PC-3 (cell line): ENCODE data around the gene LAMA3. TPM values are rescaled to one million over a fixed set of nuclear protein-coding genes. Genes with fewer than 3 reads are reported as not detected.

Experiments
- ATAC-seq: fragments of 200-7000 bp; cut with Tn5 transposase; 2 replicates; pipeline ENCODE4 v1.9.1; 2020; ENCODE audit warnings: mild to moderate bottlenecking, moderate library complexity
- BruUV-seq: library from RNA; stranded (reverse); fragments of 400-500 nt; replicated peaks from 2 replicates; lab custom pipeline; 2021; lab: Mats Ljungman, UMichigan
- CTCF ChIA-PET: fragments of 300-600 bp; sonication (Branson Sonifier 250); formaldehyde crosslinking; loops from one replicate; lab custom pipeline; 2022; ENCODE audit warnings: antibody characterized with exemption; lab: Charles Lee
- POLR2A ChIA-PET: fragments of 300-600 bp; sonication (Branson Sonifier 250); formaldehyde crosslinking; loops from one replicate; lab custom pipeline; 2022; ENCODE audit warnings: antibody characterized with exemption; ENCODE audit not compliant: unreplicated experiment; lab: Charles Lee
- DNase-seq: peaks from one replicate; pipeline ENCODE4 v3.0.0-alpha.2; 2015
- H2AFZ ChIP-seq: fragments of 300-600 bp; sonication (generic); 2 replicates; pipeline ENCODE4 v1.6.0; 2016; ENCODE audit warnings: antibody characterized with exemption, low read length
- H3F3A ChIP-seq: fragments of 300-600 bp; sonication (generic); one replicate; pipeline ENCODE4 v1.6.0; 2017; ENCODE audit warnings: antibody characterized with exemption, low read length, control low read depth, mild to moderate bottlenecking; ENCODE audit not compliant: unreplicated experiment
- H3K27ac ChIP-seq: fragments of 300-600 bp; sonication (generic); 2 replicates; pipeline ENCODE4 v1.5.1; 2016; ENCODE audit warnings: mild to moderate bottlenecking, low read length
- H3K27me3 ChIP-seq: fragments of 300-600 bp; sonication (generic); 2 replicates; pipeline ENCODE4 v1.6.1; 2016; ENCODE audit warnings: low read length, mixed read lengths
- H3K36me3 ChIP-seq: fragments of 300-600 bp; sonication (generic); 2 replicates; pipeline ENCODE4 v1.6.1; 2016; ENCODE audit warnings: low read depth, mixed run types, low read length, mixed read lengths
- H3K4me1 ChIP-seq: fragments of 300-600 bp; sonication (generic); 2 replicates; pipeline ENCODE4 v1.5.1; 2016; ENCODE audit warnings: low read length; ENCODE audit not compliant: insufficient read depth
- H3K4me2 ChIP-seq: fragments of 300-600 bp; sonication (generic); 2 replicates; pipeline ENCODE4 v1.6.0; 2016; ENCODE audit warnings: low read length
- H3K4me3 ChIP-seq: fragments of 300-600 bp; sonication (generic); 2 replicates; pipeline ENCODE4 v1.5.1; 2016; ENCODE audit warnings: mild to moderate bottlenecking, low read length, mixed read lengths
- H3K79me2 ChIP-seq: fragments of 300-600 bp; sonication (generic); 2 replicates; pipeline ENCODE4 v1.6.1; 2017; ENCODE audit warnings: low read length, mixed read lengths
- H3K9ac ChIP-seq: fragments of 300-600 bp; sonication (generic); 2 replicates; pipeline ENCODE4 v1.6.0; 2016; ENCODE audit warnings: mild to moderate bottlenecking, low read length
- H3K9me2 ChIP-seq: fragments of 300-600 bp; sonication (generic); replicated peaks from 2 replicates; pipeline ENCODE4 v1.6.1; 2016; ENCODE audit warnings: mixed run types, low read length, mixed read lengths
- H3K9me3 ChIP-seq: fragments of 300-600 bp; sonication (generic); 2 replicates; pipeline ENCODE4 v1.6.1; 2016; ENCODE audit warnings: low read length, mixed read lengths
- H4K20me1 ChIP-seq: fragments of 300-600 bp; sonication (generic); 2 replicates; pipeline ENCODE4 v1.6.1; 2016; ENCODE audit warnings: low read length, mixed read lengths
- CTCF ChIP-seq: fragments of 300-600 bp; sonication (generic); conservative IDR thresholded peaks from 2 replicates; pipeline ENCODE4 v1.5.1; 2017; ENCODE audit warnings: antibody characterized with exemption, low read depth, mild to moderate bottlenecking, low read length
- EZH2 ChIP-seq: fragments of 300-600 bp; sonication (generic); IDR thresholded peaks from one replicate; pipeline ENCODE4 v1.6.1; 2017; ENCODE audit warnings: antibody characterized with exemption, mild to moderate bottlenecking, low read length; ENCODE audit not compliant: unreplicated experiment
- EZH2phosphoT487 ChIP-seq: fragments of 300-600 bp; sonication (generic); IDR thresholded peaks from 2 replicates; pipeline ENCODE4 v1.6.1; 2018; ENCODE audit warnings: mild to moderate bottlenecking, antibody characterized with exemption, low read length, borderline replicate concordance
- intact Hi-C: fragments of 100-400 bp; cut with micrococcal nuclease; formaldehyde crosslinking; loops from 2 replicates; pipeline ENCODE4 v1.9.0; 2023
- total RNA-seq: library from RNA; depleted of rRNA; stranded (reverse); fragments of >200 nt; gene quantifications from 2 replicates; pipeline ENCODE4 v1.2.3, GENCODE V29; 2014

The LAMA3 gene
- total RNA-seq, 1 experiment from 2014 or later = 224 TPM

DNA sequence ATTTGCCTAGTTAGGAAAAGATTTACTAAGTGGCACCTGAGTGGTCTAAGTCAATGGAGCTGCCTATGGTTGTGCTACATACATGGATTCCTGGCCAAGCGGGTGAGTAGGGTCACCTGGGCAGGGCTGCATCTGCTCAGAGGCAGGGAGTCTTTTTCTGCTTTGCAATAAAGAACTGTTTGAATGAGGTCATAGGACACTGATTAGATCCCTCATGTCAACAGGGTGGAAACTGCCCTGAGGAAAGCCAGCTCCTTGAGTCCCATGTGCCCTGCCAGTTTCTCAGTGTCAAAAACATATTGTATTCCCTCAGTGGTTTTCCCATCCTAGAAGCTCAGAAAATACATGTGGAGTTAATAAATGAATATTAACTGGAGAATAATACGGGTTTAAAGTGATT lies 4.6 kb downstream of the LAMA3 start:
- Histone ChIP-seq H3K36me3 (peaks cover 12% of the 10 kb centered on the region; the same call in 1 of the 2 replicates), H3K9ac (peak overlapping the region; percentile 69; the same call in 1 of the 2 replicates), H2AFZ (no peak overlapping the region), H3K27me3 (no peaks in the 10 kb centered on the region), H3K4me1 (peaks cover 56% of the 10 kb centered on the region), H4K20me1 (peaks cover 3% of the 10 kb centered on the region; the same call in 1 of the 2 replicates), H3K9me2 (no peaks in the 10 kb centered on the region), H3K4me2 (peak overlapping the region; percentile 89), H3F3A (no peaks in the 10 kb centered on the region), H3K27ac (peak overlapping the region; percentile 98), H3K9me3 (no peaks in the 10 kb centered on the region), H3K79me2 (peaks cover 90% of the 10 kb centered on the region), H3K4me3 (peak overlapping the region; percentile 15; the same call in 1 of the 2 replicates)
- TF ChIP-seq CTCF (no peak), EZH2 (no peak), EZH2phosphoT487 (no peak)
- POLR2A ChIA-PET = no interaction called here
- ATAC-seq (no peak), DNase-seq (peak; percentile 39)
- BruUV-seq = no TSS peak
- CTCF ChIA-PET = interaction anchor here (0.5 to 0.6 kb wide), 2 partner anchors 9 to 75 kb away, joined by 3 read pairs; no protein-coding TSS in a partner anchor
- intact Hi-C loops = no loop called here

DNA sequence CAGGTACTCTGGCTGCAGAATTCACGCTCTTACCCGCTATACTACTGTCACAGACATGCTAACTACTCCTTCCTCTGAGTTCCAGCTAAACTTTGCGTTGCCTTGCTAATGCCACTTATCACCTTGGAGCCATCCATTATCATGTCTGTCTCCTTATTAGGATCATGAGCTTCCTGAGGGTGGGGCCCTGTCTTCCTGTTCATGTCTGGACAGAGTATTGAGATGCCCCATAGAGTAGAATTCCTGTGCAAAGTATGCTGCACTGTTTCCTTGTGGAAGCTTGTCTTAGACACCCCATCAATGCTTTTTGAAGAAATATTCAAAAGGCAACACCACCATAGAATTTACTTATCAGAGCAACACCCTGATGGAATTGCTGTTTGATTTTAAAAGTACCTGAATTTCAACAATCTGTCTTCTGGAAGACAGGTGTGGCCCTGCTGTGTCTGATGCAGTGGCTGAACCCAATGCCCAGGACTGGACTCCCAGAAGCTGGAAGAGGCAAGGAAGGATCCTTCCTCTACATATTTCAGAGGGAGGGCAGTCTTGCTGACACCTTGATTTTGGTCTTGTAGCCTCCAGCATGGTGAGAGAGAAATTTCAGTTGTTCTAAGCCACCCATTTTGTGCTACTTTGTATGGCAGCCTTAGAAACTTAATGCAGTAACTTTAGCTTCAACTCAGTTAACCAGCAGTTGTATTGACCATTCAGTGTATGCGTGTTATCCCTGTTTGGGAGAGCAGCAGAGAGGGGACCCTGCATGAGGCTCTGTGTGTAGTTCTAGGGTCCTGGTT lies 5.6 kb downstream of the LAMA3 start:
- intact Hi-C loops = no loop called here
- Histone ChIP-seq H3K9me3 (no peaks in the 10 kb centered on the region), H3K27me3 (no peaks in the 10 kb centered on the region), H3K36me3 (peaks cover 12% of the 10 kb centered on the region; the same call in 1 of the 2 replicates), H3K27ac (peak overlapping the region; percentile 98), H3K4me2 (peak overlapping the region; percentile 89), H2AFZ (no peak overlapping the region), H3K4me1 (peaks cover 64% of the 10 kb centered on the region), H3K79me2 (peaks cover 90% of the 10 kb centered on the region), H3K9ac (peak overlapping the region; percentile 69), H3K4me3 (peak overlapping the region; percentile 31), H3K9me2 (no peaks in the 10 kb centered on the region), H4K20me1 (peaks cover 3% of the 10 kb centered on the region; the same call in 1 of the 2 replicates), H3F3A (no peaks in the 10 kb centered on the region)
- DNase-seq = no peak
- TF ChIP-seq CTCF (no peak), EZH2 (no peak), EZH2phosphoT487 (no peak)
- POLR2A ChIA-PET = interaction anchor here (0.7 kb wide), 2 partner anchors 142 to 289 kb away, joined by 3 read pairs; no protein-coding TSS in a partner anchor
- CTCF ChIA-PET = interaction anchor here (0.5 kb wide), 1 partner anchor 73 kb away, joined by 3 read pairs; no protein-coding TSS in a partner anchor
- BruUV-seq = no TSS peak
- ATAC-seq = peak; percentile 18

DNA sequence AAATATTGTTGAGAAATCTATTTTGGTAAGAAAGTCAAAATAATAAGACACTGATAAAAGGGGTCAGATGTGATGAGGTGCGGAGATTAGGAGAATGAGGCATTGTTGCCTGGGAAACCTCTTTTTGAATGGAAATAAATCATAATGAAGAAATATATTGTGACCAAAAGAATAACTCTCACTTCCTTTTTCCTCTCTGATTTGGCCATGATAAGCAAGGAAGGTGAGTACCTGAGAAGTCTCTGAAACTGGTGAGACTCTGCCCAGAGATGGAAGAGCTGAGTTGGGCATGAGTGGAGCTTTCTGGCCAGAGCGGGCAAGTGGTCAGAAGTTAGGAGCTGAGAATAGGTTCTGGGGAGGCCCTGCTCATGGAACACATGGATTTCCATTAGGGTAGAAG lies 11.8 kb downstream of the LAMA3 start:
- DNase-seq = no peak
- H3K9me3 ChIP-seq = 0 out of 2 replicates have a peak, but pooled peaks cover under 1% of the 10 kb centered on the region
- BruUV-seq = no TSS peak
- H3K27ac ChIP-seq = no peak overlapping the region
- ChIA-PET CTCF (no interaction called here), POLR2A (no interaction called here)
- no peak overlapping the region for H3K9ac ChIP-seq
- peaks cover 28% of the 10 kb centered on the region for H3K4me1 ChIP-seq
- no peaks in the 10 kb centered on the region for H3F3A ChIP-seq
- peaks cover 31% of the 10 kb centered on the region for H3K36me3 ChIP-seq
- H3K9me2 ChIP-seq = no peaks in the 10 kb centered on the region
- no peaks in the 10 kb centered on the region for H3K27me3 ChIP-seq
- H3K79me2 ChIP-seq = peaks cover 89% of the 10 kb centered on the region
- H2AFZ ChIP-seq = no peak overlapping the region
- intact Hi-C loops = no loop called here
- H4K20me1 ChIP-seq = no peaks in the 10 kb centered on the region
- H3K4me3 ChIP-seq = no peak overlapping the region
- no peak overlapping the region for H3K4me2 ChIP-seq
- no peak for ATAC-seq
- no peak for TF ChIP-seq EZH2phosphoT487
- TF ChIP-seq CTCF = no peak
- no peak for TF ChIP-seq EZH2
